SHP77 treated with DMSO at 0.1 percent for 48 hours (cell line): Measurements from ENCODE around the gene FAM209A.
"Not testable (repeated sequence)": the region's sequence is repeated elsewhere in the genome, so short reads cannot be mapped to it uniquely, and the experiment has no call there.

Source experiments
- DNase-seq: peaks from one replicate; lab custom pipeline; 2025; lab: John Stamatoyannopoulos, UW

FAM209A gene, protein sequence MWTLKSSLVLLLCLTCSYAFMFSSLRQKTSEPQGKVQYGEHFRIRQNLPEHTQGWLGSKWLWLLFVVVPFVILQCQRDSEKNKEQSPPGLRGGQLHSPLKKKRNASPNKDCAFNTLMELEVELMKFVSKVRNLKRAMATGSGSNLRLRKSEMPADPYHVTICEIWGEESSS

DNA sequence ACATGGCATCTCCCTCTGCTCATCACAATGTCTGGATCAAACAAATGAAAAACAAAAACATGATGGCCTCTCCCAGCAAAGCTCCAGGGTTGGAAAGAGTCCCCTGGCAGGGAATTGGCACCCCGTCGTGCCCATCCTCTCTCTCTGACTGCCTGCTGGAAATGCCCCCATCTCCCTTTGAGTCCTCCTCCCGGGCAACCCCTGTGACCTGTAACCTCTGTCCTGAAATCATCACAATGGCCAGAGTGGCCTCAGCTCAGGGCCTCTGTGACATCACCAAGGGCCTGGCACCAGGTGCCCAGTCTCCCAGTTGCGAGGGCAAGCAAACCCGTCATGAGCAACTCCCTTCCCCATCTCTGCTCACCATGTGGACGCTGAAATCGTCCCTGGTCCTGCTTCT is at the start of gene FAM209A:
Gene FAM209A (plus strand): TSS at position 301 of the 400 bp plus-strand sequence. CDS start 65 bp downstream, at position 366.
- not testable (repeated sequence) for DNase-seq

DNA sequence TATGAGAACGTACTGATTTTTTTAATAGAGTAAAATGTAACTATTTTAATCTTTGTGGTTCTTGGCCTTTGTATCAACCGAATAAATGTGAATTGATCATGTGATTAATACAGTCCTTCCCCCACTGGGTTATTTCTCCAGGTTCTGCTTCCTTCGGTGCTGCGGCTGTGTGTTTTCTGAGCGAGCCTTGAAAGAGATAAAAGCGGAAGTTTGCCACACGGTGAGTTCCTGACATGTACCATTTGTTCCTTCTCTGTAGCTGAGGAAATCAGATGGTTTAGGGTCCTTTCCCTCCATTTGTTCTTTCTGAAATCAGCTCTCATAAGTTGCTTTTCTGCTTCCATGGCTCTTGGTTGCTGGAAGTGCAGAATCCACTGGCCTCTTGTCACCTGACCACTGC is 40.6 kb upstream of the FAM209A start:
- no peak for DNase-seq

DNA sequence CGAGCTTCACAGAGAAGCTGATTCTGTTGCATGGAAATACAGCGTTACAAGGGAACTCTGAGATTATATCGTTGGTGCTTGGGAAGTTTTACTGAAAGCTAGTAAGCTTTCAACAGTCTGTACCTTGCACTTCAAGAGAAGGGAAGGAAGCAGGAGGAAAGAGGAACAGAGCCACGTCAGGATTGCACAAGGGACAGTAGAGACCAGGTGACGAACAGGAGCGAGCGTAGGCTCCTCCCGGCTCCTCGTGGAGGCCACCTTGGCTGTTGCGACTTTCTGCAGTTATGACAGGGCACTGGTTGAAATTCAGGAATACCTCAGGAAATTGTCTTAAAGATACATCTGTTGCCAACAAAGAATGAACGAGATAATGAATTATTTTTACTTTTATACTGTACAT is 37.3 kb upstream of the FAM209A start:
- no peak for DNase-seq

DNA sequence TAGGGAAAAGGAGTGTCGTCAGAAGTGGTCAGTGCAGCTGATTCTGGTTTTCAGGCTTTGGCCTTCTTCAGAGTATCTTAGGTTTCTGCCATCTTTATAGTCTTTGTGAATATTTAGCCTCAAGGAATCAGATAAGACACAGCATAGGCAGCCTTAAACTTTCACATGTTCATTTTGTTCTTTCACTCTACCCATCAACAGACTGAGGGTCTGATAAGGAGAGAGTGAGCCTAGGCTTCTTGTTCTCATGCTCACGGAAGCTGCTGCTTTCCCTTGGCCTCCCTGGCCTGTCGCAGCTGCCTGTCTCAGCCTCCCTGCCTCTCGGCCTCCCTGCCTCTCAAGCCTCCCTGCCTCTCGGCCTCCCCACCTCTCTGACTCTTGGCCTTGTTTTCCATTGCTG is 36.0 kb upstream of the FAM209A start:
- no peak for DNase-seq

DNA sequence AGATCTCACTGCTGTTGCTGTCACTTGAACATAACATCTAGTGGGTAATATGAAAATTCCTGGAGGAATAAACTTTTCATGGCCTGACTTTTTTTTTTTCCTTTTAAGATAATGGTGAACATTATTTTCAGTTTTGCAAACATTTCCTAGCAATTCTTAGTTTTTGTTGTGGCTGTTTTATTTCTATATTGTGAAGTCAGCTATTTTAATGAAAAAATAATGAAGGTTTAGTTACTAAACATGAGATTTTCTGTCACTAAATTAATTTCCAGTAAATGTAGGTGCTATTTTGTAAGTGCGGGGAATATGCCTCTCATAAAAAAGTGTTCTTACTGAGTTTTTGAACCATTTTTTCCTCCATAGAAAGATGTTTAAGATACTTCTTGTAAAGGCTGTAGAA is 23.4 kb upstream of the FAM209A start:
- no peak for DNase-seq

DNA sequence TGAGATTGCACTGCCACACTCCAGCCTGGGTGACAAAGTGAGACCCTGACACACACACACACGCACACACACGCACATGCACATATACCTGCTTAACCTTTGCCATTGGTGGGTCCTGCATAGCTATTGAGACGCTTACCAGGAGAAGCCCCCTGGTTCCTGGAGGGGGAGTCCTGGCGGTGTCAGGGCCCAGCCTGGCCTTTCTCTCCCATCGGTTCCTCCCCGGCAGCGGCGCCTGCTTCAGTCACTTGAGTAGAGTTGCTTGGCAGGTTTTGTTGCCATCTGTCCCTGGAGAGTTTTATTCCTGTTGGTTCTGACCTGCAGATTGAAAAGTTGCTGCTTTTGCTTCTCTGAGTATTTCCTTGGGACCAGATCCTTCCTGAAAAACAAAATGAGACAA is 20.6 kb upstream of the FAM209A start:
- DNase-seq: no peak

DNA sequence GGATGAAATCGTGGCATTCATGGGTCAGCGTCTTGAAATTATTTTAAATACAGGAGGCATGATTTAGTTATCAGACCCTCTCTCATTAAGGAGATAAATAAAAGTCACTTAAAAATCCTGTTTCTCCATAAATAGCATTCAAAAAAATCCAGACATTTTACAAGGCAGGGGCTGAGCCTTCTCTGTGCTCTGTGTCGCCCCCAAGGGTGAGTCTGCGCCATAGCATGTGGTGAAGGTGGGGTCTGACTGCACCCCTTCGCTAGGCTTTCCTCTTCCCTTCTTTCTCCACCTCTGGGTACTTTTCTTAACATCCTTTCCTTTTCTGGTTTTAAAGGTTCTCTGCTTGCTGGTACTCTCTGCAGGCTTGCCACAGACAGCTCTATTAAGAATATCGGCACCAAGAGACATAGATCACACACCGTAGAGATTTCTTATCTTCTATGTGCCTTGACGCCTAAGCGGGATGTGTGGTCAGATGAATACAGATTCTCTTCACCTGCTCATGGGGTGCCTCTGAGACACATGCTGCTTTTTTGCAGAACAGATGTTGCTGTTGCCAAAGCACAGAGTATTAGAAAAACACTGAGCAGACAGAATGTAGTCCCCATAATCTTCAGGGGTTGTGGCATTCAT is 20.1 kb upstream of the FAM209A start:
- DNase-seq: no peak

DNA sequence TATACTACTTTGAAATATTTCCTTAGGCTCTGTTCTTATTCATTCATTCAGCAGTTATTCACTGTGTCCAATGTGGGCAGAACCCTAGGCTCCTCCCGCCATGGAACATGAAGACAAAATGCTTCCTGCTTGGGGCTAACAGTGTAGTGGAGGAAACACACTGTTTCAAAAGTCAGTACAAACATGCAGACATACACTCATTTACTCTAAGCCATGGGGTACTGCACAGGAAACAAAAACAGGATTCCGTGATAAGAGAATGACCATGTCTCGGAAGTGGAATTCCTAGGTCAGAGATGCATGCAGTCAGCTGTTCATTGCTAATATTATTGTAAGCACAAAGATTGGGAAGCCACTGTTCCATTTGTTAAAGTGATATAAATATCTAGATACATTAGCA is 18.4 kb upstream of the FAM209A start:
- DNase-seq: no peak

DNA sequence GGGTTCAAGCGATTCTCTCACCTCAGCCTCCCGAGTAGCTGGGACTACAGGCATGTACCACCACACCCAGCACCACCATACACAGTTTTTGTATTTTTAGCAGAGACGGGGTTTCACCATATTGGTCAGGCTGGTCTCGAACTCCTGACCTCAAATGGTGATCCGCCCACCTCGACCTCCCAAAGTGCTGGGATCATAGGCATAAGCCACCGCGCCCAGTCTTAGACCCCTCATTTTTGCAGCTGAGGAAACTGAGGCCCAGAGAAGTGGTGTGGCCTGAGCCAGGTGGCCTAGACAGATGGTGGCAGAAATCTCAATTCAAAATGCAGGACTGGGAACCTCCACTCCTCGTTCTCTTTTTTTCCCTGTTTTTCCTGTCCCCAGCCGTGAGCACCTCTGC is 12.6 kb upstream of the FAM209A start:
- DNase-seq: no peak

DNA sequence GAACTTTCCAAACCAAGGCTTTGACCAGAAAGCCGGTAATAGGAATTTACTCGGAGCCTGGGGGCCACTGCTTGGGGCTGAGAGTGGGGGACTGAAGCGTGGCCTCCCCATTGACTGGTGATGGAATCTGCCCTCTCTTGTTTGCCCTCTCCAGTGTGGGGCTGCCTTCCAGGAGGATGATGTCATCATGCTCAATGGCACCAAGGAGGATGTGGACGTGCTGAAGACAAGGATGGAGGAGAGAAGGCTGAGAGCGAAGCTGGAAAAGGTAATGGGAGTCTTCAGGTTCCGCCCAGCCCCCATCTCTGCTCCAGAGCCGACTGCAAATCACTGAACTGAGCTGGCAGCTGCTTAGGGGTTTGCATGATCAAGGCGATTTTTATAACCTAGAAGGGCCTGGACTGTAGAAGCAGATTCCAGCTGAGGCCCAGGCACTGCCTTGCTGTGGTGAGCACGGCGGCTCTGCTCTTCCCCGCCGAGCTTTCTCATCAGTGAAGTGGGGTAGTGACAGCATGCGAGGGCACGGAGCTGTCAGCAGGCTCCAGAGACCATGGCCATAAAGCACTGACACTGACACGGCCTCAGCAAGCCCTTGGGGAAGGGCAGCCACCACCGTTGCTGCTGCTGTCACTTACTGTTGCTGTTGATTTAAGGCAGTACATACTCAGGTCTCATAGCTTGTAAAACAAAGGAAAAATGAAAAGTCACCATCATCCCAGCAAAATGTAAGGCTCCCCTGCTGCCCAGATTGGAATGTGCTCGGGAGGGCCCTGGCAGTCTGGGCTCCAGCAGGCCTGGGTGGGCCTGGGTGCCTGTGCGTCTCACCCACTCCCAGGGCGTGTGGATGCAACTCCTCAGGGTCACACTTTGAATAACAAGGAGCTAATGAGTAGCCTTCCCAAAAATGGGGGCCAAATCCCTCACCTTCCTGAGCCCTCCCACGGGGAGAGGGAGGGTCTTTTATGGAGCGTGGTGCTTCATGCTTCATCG is 11.1 kb upstream of the FAM209A start:
- DNase-seq: no peak

DNA sequence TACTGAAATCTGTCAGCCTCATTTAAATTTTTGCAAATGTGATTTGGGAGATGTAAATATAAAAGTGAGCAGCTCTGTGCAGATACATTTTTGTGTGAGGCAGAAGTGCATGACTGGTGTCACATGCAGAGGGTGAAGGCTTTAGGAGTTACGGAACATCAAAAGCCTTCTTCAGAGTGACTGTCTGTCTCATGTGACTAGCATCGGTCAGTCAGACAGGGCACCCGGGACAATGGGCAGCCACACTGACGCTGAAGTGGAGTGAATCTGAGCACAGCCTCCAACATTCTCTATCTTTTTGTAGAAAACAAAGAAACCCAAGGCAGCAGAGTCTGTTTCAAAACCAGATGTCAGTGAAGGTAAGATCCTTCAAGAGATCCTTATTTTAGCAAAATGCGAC is 7.9 kb upstream of the FAM209A start:
- DNase-seq: no peak

DNA sequence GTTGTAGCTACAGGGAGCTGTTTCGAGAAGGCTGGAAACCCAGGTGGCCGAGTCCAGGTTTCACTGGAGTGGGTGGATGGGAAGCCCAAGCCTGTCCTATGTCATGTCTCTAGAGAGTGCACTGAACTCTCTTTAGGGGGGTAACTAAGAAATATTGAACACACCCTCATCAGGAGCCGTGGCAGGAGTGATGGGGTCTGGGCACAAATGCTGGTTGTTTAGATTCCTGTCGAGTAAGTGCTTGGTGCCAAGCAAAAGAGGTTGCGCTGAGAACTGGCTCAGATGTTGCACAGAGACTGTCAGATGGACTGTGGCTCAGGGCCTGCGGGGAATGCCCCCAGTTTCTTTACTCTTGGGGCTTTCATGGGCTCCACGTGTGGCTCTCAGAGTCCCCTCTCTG is 7.3 kb upstream of the FAM209A start:
- DNase-seq: no peak

DNA sequence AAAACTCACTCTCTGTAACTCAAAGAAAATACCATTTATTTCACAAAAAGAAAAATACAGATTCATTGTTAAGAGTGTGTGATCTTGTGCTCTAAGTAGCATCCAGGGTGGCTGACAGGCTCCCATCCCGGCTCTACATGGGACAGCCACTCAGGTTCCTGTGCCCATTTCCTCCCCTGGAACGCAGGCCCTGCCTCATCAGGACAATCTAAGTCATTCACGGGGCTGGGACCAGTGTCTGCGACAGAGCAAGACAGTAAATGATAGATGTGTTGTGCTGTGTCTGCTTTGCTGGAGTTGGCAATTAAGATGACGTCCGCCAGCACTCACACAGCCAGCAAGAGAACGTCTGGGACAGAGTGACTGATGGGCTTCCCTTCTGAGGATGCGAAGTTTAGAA is 6.9 kb upstream of the FAM209A start:
- no peak for DNase-seq

DNA sequence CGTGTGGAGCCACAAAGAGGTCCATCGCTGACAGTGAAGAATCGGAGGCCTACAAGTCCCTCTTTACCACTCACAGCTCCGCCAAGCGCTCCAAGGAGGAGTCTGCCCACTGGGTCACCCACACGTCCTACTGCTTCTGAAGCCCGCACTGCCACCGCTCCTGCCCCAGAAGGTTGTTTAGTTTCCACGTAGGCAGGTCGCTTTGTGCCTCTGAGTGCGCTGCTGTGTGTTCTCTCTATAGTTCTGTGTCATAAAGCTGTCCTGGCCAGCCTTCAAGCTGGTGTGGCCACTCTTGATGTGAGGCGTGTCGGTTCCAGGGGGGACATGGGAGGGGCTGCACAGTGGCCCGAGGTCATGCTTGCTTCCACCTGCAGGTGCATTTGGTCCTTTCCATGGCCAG is 6.4 kb upstream of the FAM209A start:
- no peak for DNase-seq

DNA sequence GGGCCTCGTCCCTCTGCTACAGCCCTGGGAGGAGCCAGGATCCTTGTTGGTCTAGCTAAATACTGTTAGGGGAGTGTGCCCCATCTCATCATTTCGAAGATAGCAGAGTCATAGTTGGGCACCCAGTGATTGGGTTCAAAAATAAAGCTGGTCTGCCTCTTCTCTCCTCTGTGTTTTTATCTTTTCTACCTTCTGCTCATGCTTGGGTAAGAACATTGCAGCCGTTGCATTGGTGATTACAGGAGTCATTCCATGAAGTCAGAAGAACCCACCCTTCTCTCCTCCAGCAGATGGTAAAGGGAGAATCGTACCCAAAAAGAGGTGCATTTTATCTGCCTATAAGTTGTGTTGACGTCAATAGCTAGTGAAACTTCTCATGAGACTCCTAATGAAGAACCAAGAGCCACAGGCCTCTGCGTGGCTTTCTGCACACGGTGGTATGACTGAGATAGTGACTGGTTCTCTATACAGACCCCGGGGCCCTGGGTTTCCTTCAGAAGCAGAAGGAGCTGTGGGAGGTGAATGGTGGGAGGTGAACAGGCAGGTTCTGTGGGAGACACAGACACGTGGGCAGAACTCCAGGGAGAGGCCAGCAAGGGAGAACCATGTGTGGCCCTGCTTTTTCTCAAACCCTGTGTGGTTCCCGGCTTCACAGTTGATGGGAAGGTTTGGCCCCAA is 5.7 kb upstream of the FAM209A start:
- no peak for DNase-seq

DNA sequence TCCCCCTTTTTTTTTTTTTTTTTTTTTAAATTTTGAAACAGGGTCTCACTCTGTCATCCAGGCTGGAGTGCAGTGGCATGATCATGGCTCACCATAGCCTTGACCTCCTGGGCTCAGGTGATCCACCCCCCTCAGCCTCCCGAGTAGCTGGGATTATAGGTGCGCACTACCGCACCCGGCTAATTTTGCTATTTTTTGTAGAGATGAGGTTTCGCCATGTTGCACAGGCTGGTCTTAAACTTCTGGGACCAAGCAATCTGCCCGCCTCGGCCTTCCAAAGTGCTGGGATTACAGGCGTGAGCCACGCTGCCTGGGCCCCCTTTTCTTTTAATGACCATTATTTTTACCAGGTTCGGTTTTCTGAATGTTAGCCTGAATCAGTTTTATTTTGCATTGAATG is 5.0 kb upstream of the FAM209A start:
- DNase-seq: no peak

DNA sequence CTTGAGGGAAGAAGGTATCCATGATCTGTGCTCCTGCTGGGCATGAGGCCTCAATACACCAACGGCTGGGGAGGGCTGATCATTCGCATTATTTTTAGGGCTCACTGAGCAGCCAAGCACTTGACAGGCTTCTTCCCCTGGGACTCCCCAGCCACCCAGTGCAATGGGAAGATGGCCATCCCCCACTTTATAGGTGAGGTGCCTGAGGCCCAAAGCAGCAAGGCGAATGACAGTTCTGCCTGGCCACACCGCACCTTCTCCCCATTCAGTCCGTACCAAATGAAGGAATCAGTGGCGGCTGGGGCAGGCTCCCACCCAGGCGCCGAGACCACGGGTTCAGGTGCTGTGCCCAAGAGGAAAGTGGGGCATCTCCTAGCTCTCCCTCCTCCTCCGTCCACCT is 4.4 kb upstream of the FAM209A start:
- no peak for DNase-seq

DNA sequence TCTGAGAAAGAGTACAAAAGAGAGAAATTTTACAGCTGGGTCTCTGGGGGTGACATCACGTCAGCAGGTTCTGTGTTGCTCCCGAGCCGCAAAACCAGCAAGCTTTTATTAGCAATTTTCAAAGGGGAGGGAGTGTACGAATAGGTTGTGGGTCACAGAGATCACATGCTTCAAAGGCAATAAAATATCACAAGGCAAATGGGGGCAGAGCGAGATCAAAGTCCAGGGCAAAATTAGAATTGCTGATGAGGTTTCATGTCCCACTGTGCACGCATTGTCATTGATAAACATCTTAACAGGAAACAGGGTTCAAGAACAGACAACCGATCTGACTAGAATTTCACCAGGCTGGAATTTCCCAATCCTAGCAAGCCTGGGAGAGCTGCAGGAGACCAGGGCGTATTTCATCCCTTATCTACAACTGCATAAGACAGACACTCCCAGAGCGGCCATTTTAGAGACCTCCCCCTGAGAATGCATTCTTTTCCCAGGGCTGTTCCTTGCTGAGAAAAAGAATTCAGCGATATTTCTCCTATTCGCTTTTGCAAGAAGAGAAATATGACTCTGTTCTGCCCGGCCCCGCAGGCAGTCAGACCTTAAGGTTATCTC is 3.7 kb upstream of the FAM209A start:
- DNase-seq: not testable (repeated sequence)

DNA sequence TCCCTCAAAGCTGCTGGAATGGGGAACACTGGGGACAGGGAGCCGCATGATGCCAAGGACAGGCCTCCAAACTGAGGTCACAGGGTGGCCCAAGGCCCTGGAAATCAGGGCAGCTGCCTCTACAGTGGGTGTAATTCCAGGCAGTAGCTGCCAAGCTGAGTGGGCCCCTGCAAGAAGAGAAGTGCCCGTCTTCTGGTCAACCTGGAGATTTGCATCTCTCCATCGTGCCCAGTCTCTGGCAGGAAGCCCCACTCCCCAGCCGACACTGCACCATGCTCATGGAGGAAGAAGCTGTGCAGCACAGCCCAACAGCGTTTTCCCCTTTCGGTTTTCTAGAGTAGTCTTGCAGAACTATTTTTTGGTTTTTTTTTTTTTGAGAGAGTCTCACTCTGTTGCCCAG is 2.2 kb upstream of the FAM209A start:
- DNase-seq: no peak

DNA sequence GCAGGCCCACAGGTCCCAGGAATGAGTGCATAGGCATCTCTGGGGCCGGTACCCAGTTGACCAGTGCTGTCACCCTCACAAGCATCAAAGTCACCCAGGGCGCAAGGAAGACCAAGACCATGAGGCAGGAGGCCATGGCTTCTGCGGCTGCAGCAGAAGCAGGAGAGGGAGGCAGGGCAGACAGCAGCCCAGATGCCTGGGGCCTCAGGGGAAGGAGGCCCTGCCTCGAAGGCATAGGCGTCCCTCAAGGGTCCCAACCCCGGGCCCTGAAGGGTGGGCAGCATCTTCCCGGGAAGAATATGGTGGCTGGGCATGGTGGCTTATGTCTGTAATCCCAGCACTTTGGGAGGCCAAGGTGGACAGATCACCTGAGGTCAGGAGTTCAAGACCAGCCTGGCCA is 3.0 kb downstream of the FAM209A start:
- no peak for DNase-seq

DNA sequence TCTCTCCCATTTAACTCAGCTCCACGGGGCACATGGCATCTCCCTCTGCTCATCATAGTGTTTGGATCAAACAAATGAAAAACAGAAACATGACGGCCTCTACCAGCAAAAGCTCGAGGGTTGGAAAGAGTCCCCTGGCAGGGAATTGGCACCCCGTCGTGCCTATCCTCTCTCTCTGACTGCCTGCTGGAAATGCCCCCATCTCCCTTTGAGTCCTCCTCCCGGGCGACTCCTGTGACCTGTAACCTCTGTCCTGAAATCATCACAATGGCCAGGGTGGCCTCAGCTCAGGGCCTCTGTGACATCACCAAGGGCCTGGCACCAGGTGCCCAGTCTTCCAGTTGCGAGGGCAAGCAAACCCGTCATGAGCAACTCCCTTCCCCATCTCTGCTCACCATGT is 8.4 kb downstream of the FAM209A start, which contains the start of gene FAM209B:
Gene FAM209B (plus strand): TSS at position 301 of the 400 bp plus-strand sequence. CDS start 96 bp downstream, at position 397.
- DNase-seq: not testable (repeated sequence)

DNA sequence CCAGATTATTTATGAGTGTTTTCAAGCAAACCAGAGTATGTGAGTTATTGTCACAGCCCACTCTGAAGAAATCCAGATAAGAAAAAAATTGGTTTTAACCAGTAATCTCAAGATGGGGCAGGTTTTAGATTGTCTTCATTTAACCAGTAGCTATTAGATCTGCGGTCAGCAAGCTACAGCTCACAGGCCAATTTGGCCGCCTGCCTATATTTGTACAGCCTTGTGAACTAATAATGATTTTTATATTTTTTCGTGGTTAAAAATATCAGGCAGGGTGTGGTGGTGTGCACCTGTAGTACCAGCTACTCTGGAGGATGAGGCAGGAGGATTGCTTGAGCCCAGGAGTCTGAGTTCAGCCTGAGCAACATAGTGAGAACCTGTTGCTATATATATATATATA is 13.5 kb downstream of the FAM209A start:
- DNase-seq: no peak
